GM12891 (cell line): ENCODE measurements around the gene GKN1.

ENCODE experiments used
- PAX5 ChIP-seq: IDR thresholded peaks from 2 replicates; pipeline ENCODE4 v1.6.1; 2011; ENCODE audit warnings: low read length, moderate library complexity, mild to moderate bottlenecking; ENCODE audit not compliant: insufficient read depth, severe bottlenecking
- POLR2A ChIP-seq: IDR thresholded peaks from 2 replicates; pipeline ENCODE4 v1.6.1; 2011; ENCODE audit warnings: low read depth, low read length, control low read depth
- POLR2AphosphoS5 ChIP-seq: IDR thresholded peaks from 2 replicates; pipeline ENCODE4 v1.6.1; 2011; ENCODE audit warnings: low read depth, low read length, control low read depth
- POU2F2 ChIP-seq: IDR thresholded peaks from 2 replicates; pipeline ENCODE4 v1.6.1; 2011; ENCODE audit warnings: low read depth, mild to moderate bottlenecking, control low read depth, low read length, moderate library complexity
- SPI1 ChIP-seq: IDR thresholded peaks from 2 replicates; pipeline ENCODE4 v1.6.1; 2011; ENCODE audit warnings: low read depth, low read length, control low read depth
- TAF1 ChIP-seq: IDR thresholded peaks from 2 replicates; pipeline ENCODE4 v1.6.1; 2011; ENCODE audit warnings: low read depth, low read length, control low read depth

- no peak for TF ChIP-seq POLR2AphosphoS5
- no peak for TF ChIP-seq POLR2A
- TF ChIP-seq TAF1, result no peak
- no peak for TF ChIP-seq POU2F2
- TF ChIP-seq PAX5, result no peak
- no peak for TF ChIP-seq SPI1
Measured at GRCh38 chr2:68975844-68976243, 1.4 kb downstream of the GKN1 start.
